ENCODE measurements around the gene CHPT1.

CHPT1 gene

GRCh38 chr12:101750152-101750551 is 52.7 kb downstream of the CHPT1 start:
- Histone ChIP-seq H3K9me2 (ENCODE audit: low read depth, low read length) (no peaks in the 10 kb centered on the region), H3K27me3 (ENCODE audit: insufficient read depth, low read length) (no peaks in the 10 kb centered on the region), H3K27ac (ENCODE audit: low read depth, low read length, poor library complexity, severe bottlenecking) (peak overlapping the region; percentile 53), H2AFZ (ENCODE audit: low read length) (no peak overlapping the region), H3K4me1 (ENCODE audit: insufficient read depth, low read length, severe bottlenecking) (peaks cover 29% of the 10 kb centered on the region), H3K36me3 (ENCODE audit: insufficient read depth, low read length) (peaks cover 96% of the 10 kb centered on the region), H4K20me1 (ENCODE audit: insufficient read depth, low read length) (no peaks in the 10 kb centered on the region), H3K79me2 (ENCODE audit: insufficient read depth, low read length) (no peaks in the 10 kb centered on the region), H3K9ac (ENCODE audit: low read length) (no peak overlapping the region), H3F3A (ENCODE audit: insufficient read depth, low read length) (no peaks in the 10 kb centered on the region), H3K4me3 (ENCODE audit: low read depth, low read length, poor library complexity, severe bottlenecking) (no peak overlapping the region), H3K9me3 (ENCODE audit: low read length) (no peaks in the 10 kb centered on the region), H3K4me2 (ENCODE audit: low read length) (no peak overlapping the region)
- TF ChIP-seq EZH2 (IDR thresholded peaks at IDR 0.05; ENCODE audit: borderline replicate concordance, low read length) (no peak), CTCF (IDR thresholded peaks at IDR 0.05; ENCODE audit: low read length) (no peak)

GRCh38 chr12:101759396-101760047 is 62.1 kb downstream of the CHPT1 start:
- Histone ChIP-seq H3F3A (ENCODE audit: insufficient read depth, low read length) (no peaks in the 10 kb centered on the region), H3K27me3 (ENCODE audit: insufficient read depth, low read length) (no peaks in the 10 kb centered on the region), H3K79me2 (ENCODE audit: insufficient read depth, low read length) (no peaks in the 10 kb centered on the region), H3K4me3 (ENCODE audit: low read depth, low read length, poor library complexity, severe bottlenecking) (no peak overlapping the region), H3K4me1 (ENCODE audit: insufficient read depth, low read length, severe bottlenecking) (peaks cover 10% of the 10 kb centered on the region), H3K9me2 (ENCODE audit: low read depth, low read length) (no peaks in the 10 kb centered on the region), H4K20me1 (ENCODE audit: insufficient read depth, low read length) (no peaks in the 10 kb centered on the region), H3K4me2 (ENCODE audit: low read length) (no peak overlapping the region), H3K36me3 (ENCODE audit: insufficient read depth, low read length) (peaks cover 69% of the 10 kb centered on the region), H3K9me3 (ENCODE audit: low read length) (no peaks in the 10 kb centered on the region), H3K27ac (ENCODE audit: low read depth, low read length, poor library complexity, severe bottlenecking) (no peak overlapping the region), H2AFZ (ENCODE audit: low read length) (no peak overlapping the region), H3K9ac (ENCODE audit: low read length) (no peak overlapping the region)
- TF ChIP-seq CTCF (IDR thresholded peaks at IDR 0.05; ENCODE audit: low read length) (peak; percentile 86), EZH2 (IDR thresholded peaks at IDR 0.05; ENCODE audit: borderline replicate concordance, low read length) (no peak)

GRCh38 chr12:101761350-101761749 is 63.9 kb downstream of the CHPT1 start:
- Histone ChIP-seq H2AFZ (ENCODE audit: low read length) (no peak overlapping the region), H3K36me3 (ENCODE audit: insufficient read depth, low read length) (peaks cover 65% of the 10 kb centered on the region), H3K4me1 (ENCODE audit: insufficient read depth, low read length, severe bottlenecking) (peaks cover 10% of the 10 kb centered on the region), H3K9me3 (ENCODE audit: low read length) (no peaks in the 10 kb centered on the region), H3K27me3 (ENCODE audit: insufficient read depth, low read length) (no peaks in the 10 kb centered on the region), H3K9ac (ENCODE audit: low read length) (no peak overlapping the region), H4K20me1 (ENCODE audit: insufficient read depth, low read length) (no peaks in the 10 kb centered on the region), H3K9me2 (ENCODE audit: low read depth, low read length) (no peaks in the 10 kb centered on the region), H3K79me2 (ENCODE audit: insufficient read depth, low read length) (no peaks in the 10 kb centered on the region), H3K4me3 (ENCODE audit: low read depth, low read length, poor library complexity, severe bottlenecking) (no peak overlapping the region), H3K27ac (ENCODE audit: low read depth, low read length, poor library complexity, severe bottlenecking) (peak overlapping the region; percentile 6), H3F3A (ENCODE audit: insufficient read depth, low read length) (no peaks in the 10 kb centered on the region), H3K4me2 (ENCODE audit: low read length) (no peak overlapping the region)
- TF ChIP-seq EZH2 (IDR thresholded peaks at IDR 0.05; ENCODE audit: borderline replicate concordance, low read length) (no peak), CTCF (IDR thresholded peaks at IDR 0.05; ENCODE audit: low read length) (no peak)

All from OCI-LY1 (cell line).